GM19043 (cell line): ENCODE results near the gene NBL1.
"Not testable (repeated sequence)": the region's sequence is repeated elsewhere in the genome, so short reads cannot be mapped to it uniquely, and the experiment has no call there.

Source experiments
- ATAC-seq: cut with Tn5 transposase; IDR thresholded peaks from one replicate; pipeline ENCODE4 v1.9.1; 2021; ENCODE audit warnings: low read depth; ENCODE audit not compliant: unreplicated experiment

Gene NBL1

DNA sequence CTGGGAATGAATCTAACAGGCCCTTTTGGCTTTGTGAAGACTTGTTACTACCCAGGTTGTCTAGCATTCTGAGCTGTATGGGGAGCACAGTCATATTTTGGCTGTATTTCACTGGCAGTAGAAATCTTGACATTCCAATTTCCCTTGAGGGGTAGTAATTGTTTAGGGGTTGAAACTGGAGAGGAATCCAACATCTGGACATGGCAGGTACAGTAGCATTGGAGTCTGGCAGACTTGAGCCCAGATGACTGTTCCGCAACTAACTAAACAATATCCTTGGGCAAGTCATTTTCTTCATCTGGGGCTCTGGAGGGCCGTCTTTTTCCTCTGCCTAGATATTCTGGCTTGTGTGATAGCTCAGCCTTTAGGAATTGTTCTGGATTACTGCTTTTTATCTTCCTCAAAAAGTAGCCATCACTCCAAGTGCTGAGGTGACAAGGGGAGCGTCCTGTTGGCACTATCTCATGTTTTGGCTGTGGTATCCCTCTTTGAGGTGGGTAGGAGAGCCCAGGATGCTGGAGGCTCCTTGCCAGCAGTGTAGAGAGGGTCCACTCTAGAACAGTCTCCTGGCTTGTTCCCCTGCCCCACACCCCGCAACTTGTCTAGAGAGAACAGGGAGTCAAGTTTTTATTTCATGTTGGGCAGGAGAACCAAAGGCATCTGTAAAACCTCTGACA, 22.7 kb upstream of the NBL1 start:
- no peak for ATAC-seq

DNA sequence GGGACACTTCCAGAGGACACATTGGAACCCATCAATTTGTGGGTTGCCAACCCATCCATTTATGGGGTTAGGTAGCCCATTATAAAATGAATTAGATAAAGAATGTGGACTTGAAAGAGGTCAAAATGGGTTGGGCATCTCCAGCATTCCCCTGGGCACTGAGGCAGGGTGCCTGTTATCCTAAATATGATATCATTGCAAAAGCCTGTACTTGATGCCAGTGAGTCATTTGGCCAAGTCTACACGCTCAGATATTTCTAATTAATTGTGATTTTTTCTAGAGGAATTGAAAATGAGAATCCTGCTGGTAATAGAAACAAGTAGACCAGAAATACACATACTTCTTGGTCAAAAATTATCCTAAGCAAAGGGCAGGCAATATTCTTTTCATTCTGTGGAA, 21.9 kb upstream of the NBL1 start:
- ATAC-seq = no peak

DNA sequence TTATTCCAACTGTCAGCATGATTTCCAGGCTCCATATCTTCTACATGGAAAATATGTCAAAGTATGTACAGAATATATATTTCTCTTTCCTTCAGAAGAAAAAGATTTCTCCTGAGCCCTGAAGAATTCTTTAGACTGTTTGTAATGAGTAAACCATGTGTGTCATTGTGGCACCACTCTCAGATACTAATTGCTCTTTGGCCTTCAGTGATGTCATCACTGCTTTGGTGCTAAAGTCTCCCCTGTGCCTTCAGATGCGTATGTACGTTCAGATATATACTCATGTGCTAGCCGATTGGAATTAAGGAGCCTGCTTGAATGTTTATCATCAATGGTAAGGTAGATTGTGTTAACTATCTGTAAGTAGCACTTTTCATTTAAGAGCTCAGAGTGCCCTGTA, 20.6 kb upstream of the NBL1 start:
- no peak for ATAC-seq

DNA sequence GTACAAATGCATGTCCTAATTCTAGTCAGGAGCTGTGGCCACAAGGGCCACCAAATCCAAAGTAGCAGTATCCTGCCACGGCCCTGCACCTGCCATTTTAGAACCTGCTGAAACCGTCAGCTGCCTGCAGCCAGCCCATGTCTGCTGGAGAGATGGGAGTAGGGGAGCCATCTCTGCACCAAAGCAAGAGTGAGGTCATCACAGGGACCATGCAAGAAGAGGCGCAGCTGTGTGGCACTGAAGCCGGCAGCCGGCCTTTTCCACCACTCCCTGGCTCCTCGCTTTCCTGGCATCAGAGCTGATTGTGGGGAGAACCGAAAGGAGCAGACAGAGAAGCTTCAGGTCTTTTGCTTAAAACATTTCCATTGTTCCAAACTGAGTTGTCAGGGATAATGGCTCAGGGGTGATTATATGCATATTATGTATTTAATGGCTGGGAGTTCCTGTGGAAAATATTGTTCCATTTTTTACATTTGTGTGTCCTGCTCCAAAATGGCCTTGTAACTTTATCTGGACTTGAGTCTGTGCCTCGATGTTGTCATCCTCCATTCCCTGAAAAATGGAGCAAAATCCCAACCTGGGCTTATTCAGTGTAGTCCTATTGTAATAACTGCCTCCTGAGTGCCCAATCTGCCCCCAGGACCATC, 18.7 kb upstream of the NBL1 start:
- no peak for ATAC-seq

DNA sequence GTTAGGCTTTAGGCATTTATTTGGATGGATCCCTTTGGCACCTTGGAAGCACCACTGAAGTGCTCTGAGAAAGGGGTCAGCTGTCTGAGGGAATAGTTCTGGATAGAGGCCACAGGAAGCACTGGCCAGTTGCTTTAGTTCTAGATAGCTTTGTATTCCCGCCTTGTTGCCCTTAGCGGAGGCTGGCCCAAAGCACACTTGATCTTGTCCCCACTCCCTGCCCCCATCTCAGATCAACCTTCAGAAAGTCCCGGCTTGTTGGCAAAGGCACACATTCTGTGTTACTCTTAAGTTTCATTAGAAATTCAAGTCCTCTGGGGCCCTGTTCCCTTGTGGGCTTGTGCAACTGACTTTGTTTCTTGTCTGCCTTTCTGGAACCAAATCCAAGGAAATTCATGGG, 15.2 kb upstream of the NBL1 start:
- ATAC-seq = no peak

DNA sequence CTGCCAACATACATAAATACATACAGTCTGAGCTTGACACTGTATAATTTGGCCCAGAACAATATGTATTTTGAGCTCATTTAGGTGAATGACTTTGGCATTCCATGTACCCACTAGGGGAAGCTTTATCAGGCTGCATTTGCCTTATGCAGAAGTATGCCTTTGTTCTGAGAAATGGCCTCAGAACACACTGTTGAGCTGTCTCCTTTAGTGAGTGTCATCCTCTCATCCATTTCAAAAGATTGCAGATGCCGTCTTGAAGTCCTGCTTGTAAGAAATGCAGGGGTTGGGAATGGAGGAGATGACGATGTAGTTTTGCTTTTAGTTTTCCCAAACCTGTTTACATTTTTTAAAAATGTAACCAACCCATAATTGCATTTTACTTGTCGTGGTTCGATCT, 14.8 kb upstream of the NBL1 start:
- ATAC-seq = no peak

DNA sequence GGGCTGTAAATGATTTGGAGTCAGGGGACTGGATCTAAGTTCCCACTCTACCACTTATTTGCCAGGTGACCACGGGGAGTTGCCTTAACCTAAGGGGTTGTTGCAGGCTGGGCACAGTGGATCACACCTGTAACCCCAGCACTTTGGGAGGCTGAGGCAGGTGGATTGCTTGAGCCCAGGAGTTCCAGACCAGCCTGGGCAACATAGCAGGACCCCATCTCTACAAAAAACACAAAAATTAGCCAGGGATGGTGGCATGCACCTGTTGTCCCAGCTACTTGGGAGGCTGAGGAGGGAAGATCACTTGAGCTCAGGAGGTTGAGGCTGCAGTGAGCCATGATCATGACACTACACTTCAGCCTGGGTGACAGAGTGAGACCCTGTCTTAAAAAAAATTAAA, 13.9 kb upstream of the NBL1 start:
- not testable (repeated sequence) for ATAC-seq

DNA sequence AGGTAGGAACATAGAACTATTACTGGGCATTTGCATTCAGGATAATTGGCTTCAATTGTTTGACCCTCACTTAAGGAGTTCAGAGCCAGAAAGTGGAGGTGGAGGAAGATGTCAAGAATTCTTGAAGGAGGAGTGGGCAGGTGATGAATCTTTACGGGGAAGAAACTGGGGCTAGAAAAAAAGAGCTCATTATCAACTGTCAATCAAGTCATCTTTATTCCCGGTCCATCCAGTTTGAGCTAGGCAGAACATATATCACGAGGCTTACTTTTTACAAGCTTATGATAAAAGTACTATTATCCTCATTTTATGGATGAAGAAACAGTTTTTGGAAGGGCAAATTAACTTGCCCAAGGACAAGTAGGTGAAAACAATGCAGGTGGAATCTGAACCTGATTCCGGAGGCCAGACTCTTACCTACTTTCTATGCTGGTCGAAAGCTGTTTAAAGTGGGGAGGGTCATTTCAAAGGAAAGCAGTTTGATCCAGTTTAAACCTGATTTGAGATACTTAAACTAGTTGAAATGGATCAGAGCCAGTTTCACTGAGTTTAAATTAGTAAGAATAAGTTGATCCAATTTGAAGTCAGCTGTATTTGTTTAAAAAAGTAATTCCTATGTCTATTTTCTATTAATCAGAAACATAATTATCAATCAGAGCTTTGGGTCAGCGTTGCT, 13.3 kb upstream of the NBL1 start:
- ATAC-seq = no peak

DNA sequence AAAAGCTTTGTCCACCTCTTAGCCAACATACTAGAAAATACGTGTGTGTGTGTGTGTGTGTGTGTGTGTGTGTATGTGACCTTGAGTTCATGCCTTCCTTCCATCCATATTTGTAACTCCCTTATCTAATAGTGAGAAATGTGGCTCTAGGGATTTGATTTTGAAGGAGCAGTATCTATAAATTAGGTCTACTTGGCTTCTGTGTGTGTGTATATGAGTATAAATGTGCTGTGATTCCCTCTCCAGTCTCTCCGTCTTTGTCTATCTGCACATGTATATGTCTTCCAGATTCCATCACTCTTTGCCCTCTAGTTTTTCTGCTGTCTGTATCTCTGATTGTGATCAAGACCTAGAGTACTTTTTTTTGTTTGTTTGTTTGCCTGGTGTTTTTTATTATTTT, 11.9 kb upstream of the NBL1 start:
- ATAC-seq = no peak

DNA sequence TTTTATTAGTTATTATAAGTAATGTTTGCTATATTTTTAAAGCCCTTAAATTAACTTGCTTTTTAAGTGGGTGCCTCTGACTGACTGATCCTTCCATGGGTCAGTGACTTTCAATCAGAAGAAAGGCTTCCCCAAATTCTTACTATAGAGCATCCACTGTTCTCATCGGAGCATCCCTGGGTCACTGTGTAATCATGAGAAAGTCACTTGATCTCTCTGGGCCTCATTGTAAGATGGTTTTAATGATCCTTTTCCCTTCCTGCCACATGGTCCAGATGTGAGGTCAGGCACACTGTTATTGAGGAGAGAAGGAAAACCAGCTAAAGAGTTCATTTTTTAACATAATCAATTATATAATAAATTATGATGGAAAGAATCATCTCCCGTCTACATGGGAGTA, 11.0 kb upstream of the NBL1 start:
- no peak for ATAC-seq

DNA sequence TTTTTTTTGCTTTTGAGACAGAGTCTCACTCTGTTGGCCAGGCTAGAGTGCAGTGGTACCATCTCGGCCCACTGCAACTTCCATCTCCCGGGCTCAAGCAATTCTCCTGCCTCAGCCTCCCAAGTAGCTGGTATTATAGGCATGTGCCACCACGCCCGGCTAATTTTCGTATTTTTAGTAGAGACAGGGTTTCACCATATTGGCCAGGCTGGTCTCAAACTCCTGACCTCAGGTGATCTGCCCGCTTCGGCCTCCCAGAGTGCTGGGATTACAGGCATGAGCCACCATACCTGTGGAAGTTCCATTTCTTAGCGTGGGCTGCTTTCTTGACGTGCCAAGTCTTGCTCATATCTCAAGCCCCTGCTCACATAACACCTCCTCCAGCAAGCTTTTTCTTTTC, 9.0 kb upstream of the NBL1 start:
- not testable (repeated sequence) for ATAC-seq

DNA sequence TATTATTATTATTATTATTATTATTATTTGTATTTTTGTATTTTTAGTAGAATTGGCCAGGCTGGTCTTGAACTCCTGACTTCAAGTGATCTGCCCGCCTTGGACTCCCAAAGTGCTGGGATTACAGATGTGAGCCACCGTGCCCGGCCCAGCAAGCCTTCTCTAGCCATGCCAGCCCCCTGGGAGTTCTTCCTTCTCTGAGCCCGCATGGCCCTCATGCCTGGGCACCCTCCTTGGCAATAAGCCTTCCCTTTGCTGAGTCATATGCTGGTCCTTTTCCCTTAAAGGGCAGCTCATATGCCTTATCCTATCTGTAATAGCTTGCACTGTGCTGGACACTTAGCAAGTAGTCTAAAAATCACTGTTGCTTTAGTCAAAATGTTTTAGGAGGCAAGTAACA, 8.5 kb upstream of the NBL1 start:
- no peak for ATAC-seq

DNA sequence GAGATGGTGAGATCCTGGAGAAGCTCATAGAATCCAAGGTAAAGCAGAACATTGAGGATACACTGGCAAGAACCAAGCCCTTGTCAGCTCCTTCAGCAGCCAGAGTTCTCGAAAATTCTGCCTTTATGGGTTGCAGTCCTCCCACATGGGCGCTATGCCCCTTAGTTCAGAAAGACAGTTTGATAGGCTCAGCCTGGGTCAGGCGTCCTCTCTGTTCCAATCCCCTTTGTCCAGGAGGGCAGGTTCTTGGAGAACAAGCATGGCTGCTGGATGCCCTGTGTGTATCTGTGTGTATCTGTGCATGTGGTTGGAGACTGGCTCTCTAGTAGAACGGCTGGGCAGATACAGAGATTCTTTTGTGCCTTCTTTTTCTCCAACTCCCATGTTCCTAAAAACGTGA, 8.0 kb upstream of the NBL1 start:
- no peak for ATAC-seq

DNA sequence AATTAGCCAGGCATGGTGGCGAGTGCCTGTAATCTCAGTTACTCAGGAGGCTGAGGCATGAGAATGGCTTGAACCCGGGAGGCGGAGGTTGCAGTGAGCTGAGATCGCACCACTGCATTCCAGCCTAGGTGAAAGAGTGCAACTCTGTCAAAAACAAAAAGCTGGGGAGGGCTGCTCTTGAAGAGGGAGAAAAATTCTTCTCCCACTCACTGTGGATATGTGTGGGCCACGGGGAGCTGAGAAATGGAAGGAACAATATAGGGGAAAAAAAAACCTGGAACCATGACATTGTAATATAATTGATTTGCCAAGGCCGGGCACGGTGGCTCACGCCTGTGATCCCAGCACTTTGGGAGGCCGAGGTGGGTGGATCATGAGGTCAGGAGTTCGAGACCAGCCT, 7.4 kb upstream of the NBL1 start:
- ATAC-seq = not testable (repeated sequence)

DNA sequence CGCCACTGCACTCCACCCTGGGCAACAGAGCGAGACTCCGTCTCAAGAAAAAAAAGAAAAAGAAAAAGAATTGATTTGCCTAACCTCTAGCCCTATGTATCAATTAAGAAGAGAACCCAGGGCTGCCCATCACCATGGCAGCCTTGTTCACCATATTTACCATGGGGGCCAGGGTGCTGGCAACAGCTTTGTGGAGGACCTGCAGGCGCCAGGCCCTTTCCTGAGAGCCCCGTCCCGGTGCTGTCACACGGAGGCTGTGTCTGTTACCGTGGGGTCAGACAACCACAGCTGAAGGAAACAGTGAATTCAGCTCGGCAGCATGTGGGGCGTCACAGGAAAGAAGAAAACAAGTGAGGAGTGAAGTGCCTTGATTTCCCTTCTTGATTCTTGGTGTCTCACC, 6.5 kb upstream of the NBL1 start:
- no peak for ATAC-seq

DNA sequence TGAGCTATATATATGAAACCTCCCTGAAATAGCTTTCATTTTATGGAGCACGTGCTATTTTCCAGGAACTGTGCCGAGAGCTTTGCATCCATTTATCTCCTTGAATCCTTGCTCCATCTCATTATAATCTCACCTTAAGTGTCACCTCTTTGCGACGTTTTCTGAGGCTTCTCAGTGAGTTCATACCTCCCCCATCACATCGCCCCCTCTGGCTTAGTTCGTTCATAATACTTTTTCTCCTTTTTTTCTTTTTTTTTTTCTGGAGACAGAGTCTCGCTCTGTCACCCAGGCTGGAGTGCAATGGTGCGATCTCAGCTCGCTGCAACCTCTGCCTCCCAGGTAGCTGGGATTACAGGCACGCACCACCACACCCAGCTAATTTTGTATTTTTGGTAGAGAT, 4.9 kb upstream of the NBL1 start:
- not testable (repeated sequence) for ATAC-seq

DNA sequence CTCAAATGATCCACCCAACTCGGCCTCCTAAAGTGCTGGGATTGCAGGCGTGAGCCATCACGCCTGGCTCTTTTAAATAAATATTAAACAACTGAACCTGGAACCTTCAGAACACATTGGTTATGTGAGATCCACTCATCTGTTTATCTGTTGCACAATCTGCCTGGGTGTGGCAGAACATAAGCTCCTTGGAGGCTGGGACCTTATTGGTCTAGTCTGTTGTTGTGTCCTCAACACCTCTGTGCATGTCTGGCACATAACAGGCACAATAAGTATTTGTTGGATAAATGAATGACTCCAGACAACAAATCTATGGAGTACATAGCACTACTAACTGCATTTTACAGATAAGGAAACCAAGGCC, 4.1 kb upstream of the NBL1 start:
- ATAC-seq = no peak

DNA sequence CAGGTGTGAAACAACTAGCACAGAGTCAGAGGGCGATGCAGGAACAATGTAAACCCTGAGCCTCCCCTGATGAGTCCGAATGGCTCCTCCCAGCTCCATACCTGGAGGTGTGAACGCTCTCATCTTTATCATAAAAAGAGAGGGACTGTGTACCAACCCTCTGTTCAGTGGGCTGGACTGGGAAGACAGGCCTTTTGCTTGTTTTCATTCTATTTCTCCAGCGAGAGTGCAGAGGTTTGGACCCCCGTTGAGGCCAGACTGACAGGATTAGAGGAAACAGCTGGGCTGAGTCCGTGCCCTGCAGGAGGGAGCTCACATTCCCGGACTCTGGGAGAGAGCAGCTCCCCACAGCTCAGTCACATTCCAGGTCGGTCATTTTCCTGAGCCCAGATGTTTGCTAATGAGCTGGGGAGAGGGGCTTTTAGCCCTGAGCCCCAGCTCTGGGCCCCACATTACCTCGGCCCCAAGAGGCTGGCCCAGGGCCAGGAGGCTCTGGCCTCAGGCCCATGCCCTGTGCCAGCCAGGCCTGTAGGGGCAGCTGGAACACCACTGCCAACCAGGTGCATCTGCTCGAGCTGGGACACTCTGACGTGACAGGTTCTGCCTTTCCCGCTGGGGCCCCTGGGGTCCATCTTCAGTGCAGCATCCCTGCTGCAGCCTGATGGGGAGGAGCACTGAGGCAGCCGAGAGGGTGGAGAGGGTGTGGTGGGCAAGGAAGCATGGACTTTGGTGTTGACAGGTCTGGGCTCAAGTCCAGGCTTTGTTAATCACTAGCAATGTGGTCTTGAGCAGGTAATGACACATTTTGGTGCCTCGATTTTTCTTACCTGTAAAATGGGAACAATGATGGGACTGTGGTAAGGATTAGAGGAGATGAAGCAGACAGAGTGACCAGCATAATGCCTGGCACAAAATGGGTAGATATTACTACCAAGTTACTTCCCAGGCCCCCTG, 3.5 kb upstream of the NBL1 start:
- no peak for ATAC-seq

DNA sequence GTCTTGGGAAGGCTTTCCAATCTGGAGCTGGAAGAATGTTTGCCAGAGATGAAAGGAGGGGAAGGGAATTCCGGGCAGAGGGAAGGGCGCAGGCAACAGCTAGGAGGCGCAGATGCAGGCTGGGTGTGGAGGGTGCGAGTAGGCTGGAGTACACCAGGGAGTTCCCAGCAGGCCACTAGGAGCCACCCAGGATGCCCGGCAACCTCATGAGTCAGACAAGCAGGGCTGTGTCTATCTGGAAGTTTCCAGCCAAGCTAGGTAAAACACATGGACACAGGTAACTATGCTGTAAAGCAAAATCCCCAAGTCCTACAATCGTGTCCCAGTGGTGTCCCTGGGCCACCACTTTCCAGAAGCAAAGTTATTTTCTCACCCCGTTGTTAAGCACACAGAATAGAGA, 990 bp upstream of the NBL1 start:
- no peak for ATAC-seq

DNA sequence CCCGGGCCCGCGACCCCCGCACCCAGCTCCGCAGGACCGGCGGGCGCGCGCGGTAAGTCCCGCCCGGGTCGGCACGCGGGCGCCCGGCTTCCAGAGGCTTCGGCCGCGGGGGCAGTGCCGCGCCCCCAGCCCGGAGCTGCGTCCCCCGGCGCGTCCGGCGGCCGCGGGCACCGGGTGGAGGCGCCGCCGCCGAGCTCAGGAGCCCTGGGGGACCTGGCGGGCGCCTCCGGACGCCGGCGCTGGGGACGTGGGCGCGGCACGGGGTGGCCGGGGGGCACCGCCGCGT, 227 bp downstream of the NBL1 start:
- no peak for ATAC-seq

DNA sequence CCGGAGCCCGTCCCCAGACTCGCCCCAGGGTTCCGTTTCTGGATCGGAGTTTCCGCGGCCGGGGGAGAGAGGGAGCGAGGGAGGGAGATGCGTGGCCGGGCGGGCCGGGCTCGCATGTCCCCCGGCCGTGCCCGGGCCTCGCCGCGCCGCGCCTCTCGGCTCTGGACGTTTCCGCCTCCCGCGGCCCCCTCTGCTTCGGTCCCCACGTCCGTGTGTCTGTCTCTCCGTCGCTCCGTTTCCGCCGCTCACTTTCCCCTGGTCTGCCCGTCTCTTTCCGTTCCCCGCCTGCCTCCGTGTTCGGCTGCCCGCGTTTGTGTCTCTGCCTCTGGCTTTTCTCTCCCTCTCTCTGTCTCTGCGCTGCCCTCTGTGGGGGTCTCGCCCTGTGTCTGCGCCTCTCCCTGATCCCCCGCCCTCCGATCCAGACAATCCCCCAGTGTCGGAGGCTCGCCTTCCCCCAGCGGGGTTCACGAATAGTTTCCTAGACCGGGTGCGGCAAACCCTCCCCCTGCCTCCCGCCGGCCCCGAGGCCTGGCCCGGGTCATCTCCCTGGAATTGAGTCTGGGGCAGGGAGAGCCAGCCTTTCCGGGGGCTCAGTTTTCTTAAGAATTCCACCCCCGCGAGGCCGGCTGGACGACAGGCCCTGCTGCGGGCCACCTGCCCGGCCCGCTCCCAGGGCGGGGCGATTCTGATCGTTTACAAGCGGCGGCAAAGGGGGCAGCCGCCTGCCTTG, 735 bp downstream of the NBL1 start:
- no peak for ATAC-seq
